ENCODE data around the gene LONP1. TPM values are rescaled to one million over a fixed set of nuclear protein-coding genes. Genes with fewer than 3 reads are reported as not detected.
"Not testable (repeated sequence)": the region's sequence is repeated elsewhere in the genome, so short reads cannot be mapped to it uniquely, and the experiment has no call there.

LONP1 gene
- total RNA-seq, 2 experiments from 2014 or later, result 223 to 229 TPM

- H3K9me3 Mint-ChIP-seq; H3K27ac Mint-ChIP-seq; DNase-seq; H3K27me3 Mint-ChIP-seq (ENCODE audit: low read depth): not testable (repeated sequence)
- peaks cover 32% of the 10 kb centered on the region for H3K36me3 Mint-ChIP-seq (ENCODE audit: low read depth)
- peaks cover 22% of the 10 kb centered on the region for H3K4me1 Mint-ChIP-seq (ENCODE audit: low read depth)
- intact Hi-C loops (cut with micrococcal nuclease), result loop anchor here (5.0 kb wide), 1 partner anchor 1216 kb away; the partner anchor contains the start of gene HDGFL2
- H3K4me3 Mint-ChIP-seq, result peak overlapping the region; percentile 48
- CTCF ChIA-PET, result interaction anchor here (1.5 to 3.9 kb wide), 7 partner anchors 17 to 115 kb away, joined by 3 to 37 read pairs (median 7); partner anchors contain the start of genes CATSPERD and LONP1
These were observed 31.6 kb downstream of the LONP1 start for GRCh38 chr19:5688262-5688881.

DNA sequence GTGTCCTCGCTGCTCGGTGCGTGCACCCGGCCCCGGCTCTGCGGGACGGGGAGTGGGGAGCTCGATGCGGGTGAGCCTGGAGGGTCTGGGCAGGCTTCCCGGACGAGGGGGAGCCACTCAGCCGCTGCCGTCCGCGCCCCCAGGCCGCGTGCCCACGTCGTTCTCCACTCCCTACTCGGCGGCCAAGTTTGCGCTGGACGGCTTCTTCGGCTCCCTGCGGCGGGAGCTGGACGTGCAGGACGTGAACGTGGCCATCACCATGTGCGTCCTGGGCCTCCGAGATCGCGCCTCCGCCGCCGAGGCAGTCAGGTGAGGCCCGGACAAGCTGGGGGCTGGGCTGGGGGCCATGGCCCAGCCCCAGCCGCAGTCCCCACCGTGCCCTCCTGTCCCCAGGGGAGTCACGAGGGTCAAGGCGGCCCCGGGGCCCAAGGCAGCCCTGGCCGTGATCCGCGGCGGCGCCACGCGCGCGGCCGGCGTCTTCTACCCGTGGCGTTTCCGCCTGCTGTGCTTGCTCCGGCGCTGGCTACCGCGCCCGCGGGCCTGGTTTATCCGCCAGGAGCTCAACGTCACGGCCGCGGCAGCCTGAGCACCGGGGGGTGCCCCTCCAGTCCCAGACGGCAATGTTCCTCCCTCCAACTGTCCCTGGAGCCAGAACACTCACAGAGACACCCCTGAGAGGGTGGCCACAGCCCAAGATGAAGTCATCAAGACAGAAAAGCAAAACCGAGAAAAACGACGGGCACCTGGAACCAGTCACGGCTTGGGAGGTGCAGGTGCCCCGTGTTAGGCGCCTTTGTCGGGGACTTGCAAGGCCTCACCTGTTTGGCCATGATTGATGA lies 32.4 kb downstream of the LONP1 start:
- H3K4me1 Mint-ChIP-seq (ENCODE audit: low read depth), result peaks cover 18% of the 10 kb centered on the region
- DNase-seq, result no peak
- intact Hi-C loops (cut with micrococcal nuclease), result loop anchor here (1.0 to 5.0 kb wide), 2 partner anchors 64 to 1215 kb away; partner anchors contain the start of genes HDGFL2 and SAFB
- no peak overlapping the region for H3K27ac Mint-ChIP-seq
- peaks cover 26% of the 10 kb centered on the region for H3K36me3 Mint-ChIP-seq (ENCODE audit: low read depth)
- CTCF ChIA-PET, result interaction anchor here (0.6 to 2.8 kb wide), 13 partner anchors 17 to 835 kb away, joined by 3 to 9 read pairs (median 4); partner anchors contain the start of genes CATSPERD, SAFB and SAFB2
- H3K4me3 Mint-ChIP-seq, result peak overlapping the region; percentile 76
- H3K27me3 Mint-ChIP-seq (ENCODE audit: low read depth), result no peaks in the 10 kb centered on the region
- no peaks in the 10 kb centered on the region for H3K9me3 Mint-ChIP-seq

- Mint-ChIP-seq H3K36me3 (ENCODE audit: low read depth) (peaks cover 18% of the 10 kb centered on the region), H3K27me3 (ENCODE audit: low read depth) (no peaks in the 10 kb centered on the region), H3K27ac (peak overlapping the region; percentile 51), H3K4me3 (peak overlapping the region; percentile 76), H3K4me1 (ENCODE audit: low read depth) (peaks cover 16% of the 10 kb centered on the region), H3K9me3 (no peaks in the 10 kb centered on the region)
- intact Hi-C loops (cut with micrococcal nuclease), result loop anchor here (1.0 to 5.0 kb wide), 2 partner anchors 64 to 1215 kb away; partner anchors contain the start of genes HDGFL2 and SAFB
- peak; percentile 98 for DNase-seq
- CTCF ChIA-PET, result interaction anchor here (0.5 to 2.1 kb wide), 14 partner anchors 16 to 1094 kb away, joined by 3 to 9 read pairs (median 3); partner anchors contain the start of genes CATSPERD, SAFB and SAFB2
These were observed 33.1 kb downstream of the LONP1 start for GRCh38 chr19:5686647-5687359.

GRCh38 chr19:5686326-5686646 lies 33.7 kb downstream of the LONP1 start:
- peak overlapping the region; percentile 51 for H3K27ac Mint-ChIP-seq

GRCh38 chr19:5684694-5685430 lies 35.1 kb downstream of the LONP1 start:
- Mint-ChIP-seq H3K4me3 (no peak overlapping the region), H3K27ac (no peak overlapping the region), H3K4me1 (ENCODE audit: low read depth) (peaks cover 22% of the 10 kb centered on the region), H3K9me3 (no peaks in the 10 kb centered on the region), H3K36me3 (ENCODE audit: low read depth) (no peaks in the 10 kb centered on the region), H3K27me3 (ENCODE audit: low read depth) (no peaks in the 10 kb centered on the region)
- CTCF ChIA-PET, result no interaction called here
- intact Hi-C loops (cut with micrococcal nuclease), result loop anchor here (5.0 kb wide), 1 partner anchor 1213 kb away; the partner anchor contains the start of gene HDGFL2
- no peak for DNase-seq

More at GRCh38 chr19:5686326-5686646, 33.7 kb downstream of the LONP1 start:
- no peak for DNase-seq
- Mint-ChIP-seq H3K4me1 (ENCODE audit: low read depth) (peaks cover 21% of the 10 kb centered on the region), H3K9me3 (no peaks in the 10 kb centered on the region), H3K4me3 (peak overlapping the region; percentile 76), H3K36me3 (ENCODE audit: low read depth) (peaks cover 13% of the 10 kb centered on the region), H3K27me3 (ENCODE audit: low read depth) (no peaks in the 10 kb centered on the region)
- intact Hi-C loops (cut with micrococcal nuclease), result loop anchor here (5.0 kb wide), 1 partner anchor 1214 kb away; the partner anchor contains the start of gene HDGFL2
- CTCF ChIA-PET, result interaction anchor here (0.6 to 2.1 kb wide), 7 partner anchors 25 to 141 kb away, joined by 3 to 9 read pairs (median 5); no protein-coding TSS in a partner anchor

- Mint-ChIP-seq H3K9me3 (no peaks in the 10 kb centered on the region), H3K36me3 (ENCODE audit: low read depth) (peaks cover 3% of the 10 kb centered on the region), H3K4me3 (peak overlapping the region; percentile 36), H3K27ac (no peak overlapping the region), H3K4me1 (ENCODE audit: low read depth) (peaks cover 26% of the 10 kb centered on the region), H3K27me3 (ENCODE audit: low read depth) (no peaks in the 10 kb centered on the region)
- no peak for DNase-seq
- intact Hi-C loops (cut with micrococcal nuclease), result no loop called here
- CTCF ChIA-PET, result interaction anchor here (1.0 kb wide), 1 partner anchor 38 kb away, joined by 3 read pairs; no protein-coding TSS in a partner anchor
These were observed 36.6 kb downstream of the LONP1 start for GRCh38 chr19:5683177-5683886.

- peaks cover 6% of the 10 kb centered on the region for H3K36me3 Mint-ChIP-seq (ENCODE audit: low read depth)
- no peaks in the 10 kb centered on the region for H3K9me3 Mint-ChIP-seq
- H3K27ac Mint-ChIP-seq, result no peak overlapping the region
- intact Hi-C loops (cut with micrococcal nuclease), result no loop called here
- CTCF ChIA-PET, result no interaction called here
- H3K4me3 Mint-ChIP-seq, result peak overlapping the region; percentile 74
- no peak for DNase-seq
- no peaks in the 10 kb centered on the region for H3K27me3 Mint-ChIP-seq (ENCODE audit: low read depth)
- peaks cover 23% of the 10 kb centered on the region for H3K4me1 Mint-ChIP-seq (ENCODE audit: low read depth)
These were observed 37.9 kb downstream of the LONP1 start for GRCh38 chr19:5682107-5682482.

- Mint-ChIP-seq H3K27me3 (ENCODE audit: low read depth) (no peaks in the 10 kb centered on the region), H3K36me3 (ENCODE audit: low read depth) (peaks cover 6% of the 10 kb centered on the region), H3K4me3 (peak overlapping the region; percentile 74), H3K27ac (peak overlapping the region; percentile 51), H3K9me3 (no peaks in the 10 kb centered on the region), H3K4me1 (ENCODE audit: low read depth) (peaks cover 22% of the 10 kb centered on the region)
- CTCF ChIA-PET, result no interaction called here
- DNase-seq, result no peak
- intact Hi-C loops (cut with micrococcal nuclease), result loop anchor here (2.0 kb wide), 1 partner anchor 223 kb away; the partner anchor contains the start of gene VMAC
These were observed 38.4 kb downstream of the LONP1 start for GRCh38 chr19:5681391-5682106.

GRCh38 chr19:5680437-5681368 lies 39.2 kb downstream of the LONP1 start, which contains the start of the genes HSD11B1L and MICOS13:
TSS of gene HSD11B1L (plus strand) at chr19:5681027. CDS start at chr19:5684833, 3,806 bp downstream.
TSS of gene MICOS13 (minus strand) at chr19:5680516. CDS start at chr19:5680486, 30 bp downstream.
- Mint-ChIP-seq H3K4me3 (peak within 1 kb of the TSS; percentile 98), H3K4me1 (ENCODE audit: low read depth) (peaks cover 20% of the 10 kb centered on the region), H3K9me3 (no peaks in the 10 kb centered on the region), H3K27me3 (ENCODE audit: low read depth) (no peaks in the 10 kb centered on the region), H3K36me3 (ENCODE audit: low read depth) (peaks cover 6% of the 10 kb centered on the region), H3K27ac (peak within 1 kb of the TSS; percentile 91)
- DNase-seq, result peak; percentile 99
- CTCF ChIA-PET, result no interaction called here
- intact Hi-C loops (cut with micrococcal nuclease), result loop anchor here (1.0 to 2.0 kb wide), 7 partner anchors 10 to 956 kb away; partner anchors contain the start of genes CATSPERD, LONP1, RPL36 and SAFB

Measured in activated naive CD4-positive, alpha-beta T cell treated with anti-CD3 and anti-CD28 coated beads for 36 hours (primary cell).